ENCODE results near the gene TBC1D8.
A peak's percentile ranks its signal among the peaks of the same experiment; 100 is the strongest.

TBC1D8 gene

GRCh38 chr2:100997509-100998234 lies 153.5 kb downstream of the TBC1D8 start:
- no peak for DNase-seq (ENCODE audit: low spot score)

- no peak for DNase-seq (ENCODE audit: low spot score)
Measured at GRCh38 chr2:100995309-100996075, 155.7 kb downstream of the TBC1D8 start.

- DNase-seq (ENCODE audit: low spot score), result no peak
Measured at GRCh38 chr2:100993294-100993693, 157.9 kb downstream of the TBC1D8 start.

- DNase-seq (ENCODE audit: low spot score), result no peak
Measured at GRCh38 chr2:100992262-100992661, 158.9 kb downstream of the TBC1D8 start.

- DNase-seq (ENCODE audit: low spot score), result no peak
Measured at GRCh38 chr2:100991404-100991773, 159.8 kb downstream of the TBC1D8 start.

- no peak for DNase-seq (ENCODE audit: low spot score)
Measured at GRCh38 chr2:100990650-100991403, 160.4 kb downstream of the TBC1D8 start.

GRCh38 chr2:100990166-100990565 lies 161.0 kb downstream of the TBC1D8 start:
- no peak for DNase-seq (ENCODE audit: low spot score)

- no peak for DNase-seq (ENCODE audit: low spot score)
Measured at GRCh38 chr2:100989666-100990065, 161.5 kb downstream of the TBC1D8 start.

GRCh38 chr2:100988630-100989417 lies 162.4 kb downstream of the TBC1D8 start:
- no peak for DNase-seq (ENCODE audit: low spot score)

- DNase-seq (ENCODE audit: low spot score), result no peak
Measured at GRCh38 chr2:100987974-100988373, 163.2 kb downstream of the TBC1D8 start.

GRCh38 chr2:100987536-100987935 lies 163.6 kb downstream of the TBC1D8 start:
- no peak for DNase-seq (ENCODE audit: low spot score)

GRCh38 chr2:100986157-100986556 lies 165.0 kb downstream of the TBC1D8 start:
- no peak for DNase-seq (ENCODE audit: low spot score)

GRCh38 chr2:100984892-100985307 lies 166.3 kb downstream of the TBC1D8 start:
- peak; percentile 74 for DNase-seq (ENCODE audit: low spot score)

- DNase-seq (ENCODE audit: low spot score), result no peak
Measured at GRCh38 chr2:100983684-100984310, 167.4 kb downstream of the TBC1D8 start.

GRCh38 chr2:100983201-100983600 lies 168.0 kb downstream of the TBC1D8 start:
- DNase-seq (ENCODE audit: low spot score), result no peak

- no peak for DNase-seq (ENCODE audit: low spot score)
Measured at GRCh38 chr2:100982431-100982861, 168.7 kb downstream of the TBC1D8 start.

GRCh38 chr2:100981011-100981410 lies 170.2 kb downstream of the TBC1D8 start:
- DNase-seq (ENCODE audit: low spot score), result no peak

GRCh38 chr2:100980046-100980445 lies 171.1 kb downstream of the TBC1D8 start:
- no peak for DNase-seq (ENCODE audit: low spot score)

GRCh38 chr2:100978582-100979191 lies 172.5 kb downstream of the TBC1D8 start:
- no peak for DNase-seq (ENCODE audit: low spot score)

GRCh38 chr2:100977511-100977910 lies 173.7 kb downstream of the TBC1D8 start:
- DNase-seq (ENCODE audit: low spot score), result no peak

Data from germinal center (tissue), 1 donor.